SK-N-MC (cell line): ENCODE data around the gene WDR17.

Source experiments
- EZH2 ChIP-seq: fragments of 200-600 bp; sonication (generic); IDR thresholded peaks from one replicate; pipeline ENCODE4 v1.6.1; 2017; ENCODE audit warnings: antibody characterized with exemption
- POLR2AphosphoS5 ChIP-seq: IDR thresholded peaks from 2 replicates; pipeline ENCODE4 v1.6.1; 2012; ENCODE audit warnings: mild to moderate bottlenecking, low read depth, low read length, borderline replicate concordance

GRCh38 chr4:176030391-176030790 lies 35.2 kb upstream of the WDR17 start:
- no peak for TF ChIP-seq POLR2AphosphoS5
- TF ChIP-seq EZH2: no peak
